ENCODE measurements around the gene ASB14.
"Not testable (repeated sequence)": the region's sequence is repeated elsewhere in the genome, so short reads cannot be mapped to it uniquely, and the experiment has no call there.

Gene ASB14

GRCh38 chr3:57292159-57292896, at the start of gene ASB14:
TSS of gene ASB14 (minus strand) at chr3:57292685. CDS start at chr3:57292033, 652 bp downstream.
- in situ Hi-C loops (cut with HindIII; ENCODE audit: low sequenced_read_pairs), result no loop called here
- no peak within 1 kb of the TSS for H3K4me3 ChIP-seq (ENCODE audit: low read depth, low read length)
- no peak for DNase-seq (ENCODE audit: low read depth)
- TF ChIP-seq CTCF (IDR thresholded peaks at IDR 0.05; ENCODE audit: low read depth, low read length, missing control alignments), result no peak

- in situ Hi-C loops (cut with HindIII; ENCODE audit: low sequenced_read_pairs); DNase-seq (ENCODE audit: low read depth); H3K4me3 ChIP-seq (ENCODE audit: low read depth, low read length): not testable (repeated sequence)
These were observed 46.7 kb upstream of the ASB14 start for GRCh38 chr3:57339071-57339642.

GRCh38 chr3:57338272-57339070, 46.0 kb upstream of the ASB14 start:
- DNase-seq (ENCODE audit: low read depth); H3K4me3 ChIP-seq (ENCODE audit: low read depth, low read length); in situ Hi-C loops (cut with HindIII; ENCODE audit: low sequenced_read_pairs): not testable (repeated sequence)

- in situ Hi-C loops (cut with HindIII; ENCODE audit: low sequenced_read_pairs), result no loop called here
- DNase-seq (ENCODE audit: low read depth), result no peak
- TF ChIP-seq CTCF (IDR thresholded peaks at IDR 0.05; ENCODE audit: low read depth, low read length, missing control alignments), result no peak
- no peak overlapping the region for H3K4me3 ChIP-seq (ENCODE audit: low read depth, low read length)
These were observed 42.9 kb upstream of the ASB14 start for GRCh38 chr3:57335283-57335938.

- in situ Hi-C loops (cut with HindIII; ENCODE audit: low sequenced_read_pairs), result no loop called here
- TF ChIP-seq CTCF (IDR thresholded peaks at IDR 0.05; ENCODE audit: low read depth, low read length, missing control alignments), result no peak
- no peak for DNase-seq (ENCODE audit: low read depth)
- no peak overlapping the region for H3K4me3 ChIP-seq (ENCODE audit: low read depth, low read length)
These were observed 38.7 kb upstream of the ASB14 start for GRCh38 chr3:57331078-57331610.

GRCh38 chr3:57326498-57326897, 34.0 kb upstream of the ASB14 start:
- DNase-seq (ENCODE audit: low read depth); in situ Hi-C loops (cut with HindIII; ENCODE audit: low sequenced_read_pairs); H3K4me3 ChIP-seq (ENCODE audit: low read depth, low read length): not testable (repeated sequence)

- in situ Hi-C loops (cut with HindIII; ENCODE audit: low sequenced_read_pairs), result no loop called here
- no peak for TF ChIP-seq CTCF (IDR thresholded peaks at IDR 0.05; ENCODE audit: low read depth, low read length, missing control alignments)
These were observed 21.7 kb upstream of the ASB14 start for GRCh38 chr3:57314204-57314603.

More at GRCh38 chr3:57314204-57314603, 21.7 kb upstream of the ASB14 start:
- H3K4me3 ChIP-seq (ENCODE audit: low read depth, low read length), result no peak overlapping the region
- no peak for DNase-seq (ENCODE audit: low read depth)
